GM19438 (cell line): ENCODE data around the gene FAM78A.

Experiments used
- ATAC-seq: cut with Tn5 transposase; IDR thresholded peaks from one replicate; pipeline ENCODE4 v1.9.1; 2021; ENCODE audit warnings: low read depth; ENCODE audit not compliant: unreplicated experiment

The FAM78A gene

GRCh38 chr9:131303381-131304321 is 27.3 kb upstream of the FAM78A start:
- ATAC-seq = no peak

- no peak for ATAC-seq
Observed at GRCh38 chr9:131302244-131303075, 26.1 kb upstream of the FAM78A start.

GRCh38 chr9:131300444-131300843 is 24.1 kb upstream of the FAM78A start:
- no peak for ATAC-seq

- no peak for ATAC-seq
Observed at GRCh38 chr9:131299961-131300347, 23.6 kb upstream of the FAM78A start.

- no peak for ATAC-seq
Observed at GRCh38 chr9:131299346-131299960, 23.1 kb upstream of the FAM78A start.

- no peak for ATAC-seq
Observed at GRCh38 chr9:131298816-131299215, 22.5 kb upstream of the FAM78A start.

- no peak for ATAC-seq
Observed at GRCh38 chr9:131298341-131298740, 22.0 kb upstream of the FAM78A start.

- ATAC-seq = no peak
Observed at GRCh38 chr9:131297903-131298302, 21.6 kb upstream of the FAM78A start.

GRCh38 chr9:131296906-131297500 is 20.7 kb upstream of the FAM78A start:
- ATAC-seq = no peak

GRCh38 chr9:131296460-131296859 is 20.1 kb upstream of the FAM78A start:
- no peak for ATAC-seq

GRCh38 chr9:131292937-131293336 is 16.6 kb upstream of the FAM78A start:
- ATAC-seq = no peak

GRCh38 chr9:131291795-131292315 is 15.5 kb upstream of the FAM78A start:
- ATAC-seq = no peak

- ATAC-seq = no peak
Observed at GRCh38 chr9:131290767-131291370, 14.6 kb upstream of the FAM78A start.

- no peak for ATAC-seq
Observed at GRCh38 chr9:131290036-131290766, 13.9 kb upstream of the FAM78A start.

GRCh38 chr9:131289301-131290035 is 13.2 kb upstream of the FAM78A start, which contains the start of gene PLPP7:
TSS of gene PLPP7 (plus strand) at chr9:131289723. CDS start at chr9:131289998, 275 bp downstream.
- ATAC-seq = no peak

- ATAC-seq = no peak
Observed at GRCh38 chr9:131288217-131288616, 11.9 kb upstream of the FAM78A start.

GRCh38 chr9:131287359-131287758 is 11.0 kb upstream of the FAM78A start:
- no peak for ATAC-seq

- ATAC-seq = no peak
Observed at GRCh38 chr9:131284856-131285255, 8.5 kb upstream of the FAM78A start.
